Cardiac septum (tissue), 1 donor: Measurements from ENCODE around the gene HOXA6. TPM values are rescaled to one million over a fixed set of nuclear protein-coding genes. Genes with fewer than 3 reads are reported as not detected.

Source experiments
- DNase-seq: peaks from one replicate; pipeline ENCODE4 v3.0.0-alpha.2; 2020; ENCODE audit warnings: low spot score
- intact Hi-C: fragments of 100-400 bp; cut with DNase I; formaldehyde crosslinking; loops from one replicate; pipeline ENCODE4 v1.14.0; 2022
- total RNA-seq: library from RNA; stranded (reverse); fragmentation: NEBNext Ultra II Directional; extraction: Animal tissue kit (Norgen Biotek cat#: 25700); gene quantifications from one replicate; pipeline ENCODE4 v1.2.1, GENCODE V29; 2021
- donor health status: DM: no; HTN: no; CAD: no.

The HOXA6 gene
- total RNA-seq, 1 donor from 2014 or later, result not detected

DNA sequence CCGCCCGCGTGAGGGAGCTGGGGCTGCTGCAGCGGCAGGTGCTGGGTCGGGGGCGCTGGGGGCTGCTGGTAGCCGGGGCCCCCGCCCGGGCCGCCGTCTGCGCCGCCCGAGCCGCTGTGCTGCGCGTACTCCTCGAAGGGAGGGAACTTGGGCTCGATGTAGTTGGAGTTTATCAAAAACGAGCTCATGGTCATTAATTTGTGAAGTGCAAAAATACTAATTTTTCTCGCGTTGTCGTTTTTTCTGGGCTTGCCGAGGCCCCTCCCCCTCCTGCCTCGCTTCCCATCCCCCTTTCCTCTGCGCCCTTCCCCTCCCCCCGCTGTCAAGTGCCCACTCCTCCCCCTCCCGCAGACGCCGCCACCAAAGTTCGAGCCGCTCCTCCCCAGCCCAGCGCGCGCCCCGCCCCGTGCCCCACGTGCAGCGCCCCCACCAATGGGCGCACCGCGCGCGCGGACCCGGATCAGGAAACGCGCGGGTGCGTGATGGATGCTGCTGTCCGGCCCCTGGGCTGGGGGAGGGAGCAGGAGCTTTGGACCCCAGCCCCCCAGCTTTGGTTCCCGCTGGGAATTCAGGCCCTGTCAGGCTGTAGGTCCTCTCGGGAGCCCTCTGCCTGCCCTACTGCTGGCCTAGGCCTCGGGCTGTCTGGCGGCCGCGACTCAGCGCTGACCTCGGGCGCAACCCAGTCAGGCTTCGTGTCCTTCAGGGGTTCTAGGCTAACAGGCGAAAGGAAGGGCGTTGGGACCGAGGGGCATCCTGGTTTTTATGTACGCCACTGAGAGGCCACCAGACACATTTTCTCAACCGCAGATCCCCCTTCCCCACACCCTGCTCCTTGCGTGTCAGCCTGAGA, 16.8 kb downstream of the HOXA6 start, which contains the start of gene HOXA4:
Gene HOXA4, minus strand, starts transcription at position 218 of the 850 bp plus-strand sequence. Its CDS starts 24 bp downstream, at position 194.
- intact Hi-C loops, result loop anchor here (5.0 kb wide), 1 partner anchor 268 kb away; the partner anchor contains the start of gene SKAP2
- DNase-seq, result peak; percentile 90

- peak; percentile 66 for DNase-seq
- intact Hi-C loops, result loop anchor here (5.0 kb wide), 1 partner anchor 268 kb away; the partner anchor contains the start of gene SKAP2
These were observed 17.6 kb downstream of the HOXA6 start for GRCh38 chr7:27129729-27130539.

GRCh38 chr7:27128776-27129728, 18.5 kb downstream of the HOXA6 start:
- intact Hi-C loops, result no loop called here
- peak; percentile 69 for DNase-seq

DNA sequence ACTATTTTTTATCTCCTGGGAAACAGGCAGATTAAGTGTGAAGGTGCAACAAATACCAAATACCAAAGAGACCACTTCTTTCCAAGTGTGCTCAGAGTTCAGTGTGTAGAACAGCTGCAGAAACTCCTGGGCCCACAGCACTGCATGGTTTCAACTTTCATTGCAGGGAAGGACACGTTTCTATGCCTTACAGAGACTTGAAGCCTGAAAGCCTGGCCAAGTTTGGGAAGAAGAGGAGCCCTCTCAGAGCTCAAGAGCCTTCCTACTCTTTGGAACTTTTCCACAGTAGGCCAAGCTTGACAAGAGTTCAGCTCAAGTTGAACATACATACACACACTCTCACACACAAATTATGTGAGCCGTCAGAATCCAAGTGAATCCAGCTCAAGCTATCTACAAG, 19.5 kb downstream of the HOXA6 start:
- intact Hi-C loops, result no loop called here
- DNase-seq, result no peak

DNA sequence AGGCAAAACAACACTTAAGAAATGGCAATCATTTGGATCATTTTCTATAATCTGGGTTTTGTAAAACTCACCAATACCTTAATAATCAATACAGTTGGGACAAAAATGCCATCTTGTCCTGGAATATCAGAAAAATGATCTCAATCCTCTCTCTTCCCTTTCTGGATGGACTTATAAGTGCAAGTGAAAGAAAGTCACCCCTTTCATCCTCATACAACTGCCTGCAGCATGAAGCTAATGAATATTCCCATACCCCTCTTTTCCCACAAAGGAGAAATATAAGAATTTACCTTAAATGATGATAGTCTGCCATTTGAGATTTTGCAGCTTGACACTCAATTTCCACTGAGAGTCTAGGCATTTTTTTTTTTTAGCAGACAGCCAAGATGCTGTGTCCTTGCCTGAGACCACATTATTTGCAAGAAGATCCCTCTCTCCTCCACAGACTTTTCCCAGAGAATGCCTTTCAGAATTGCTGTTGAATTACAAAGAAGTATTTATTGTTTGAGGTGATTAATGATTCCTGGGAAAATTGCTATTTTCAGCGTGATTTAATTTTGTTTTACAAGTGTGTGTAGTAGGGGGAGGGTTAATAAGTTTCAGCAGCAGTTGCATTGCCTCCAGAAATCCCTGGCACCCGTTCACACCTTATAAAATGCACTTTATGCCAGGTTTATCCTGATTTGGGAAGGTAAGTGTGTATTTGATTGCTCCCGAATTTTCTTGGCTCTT, 20.8 kb downstream of the HOXA6 start:
- no peak for DNase-seq
- intact Hi-C loops, result no loop called here

- intact Hi-C loops, result no loop called here
- DNase-seq, result no peak
These were observed 21.6 kb downstream of the HOXA6 start for GRCh38 chr7:27125986-27126394.

DNA sequence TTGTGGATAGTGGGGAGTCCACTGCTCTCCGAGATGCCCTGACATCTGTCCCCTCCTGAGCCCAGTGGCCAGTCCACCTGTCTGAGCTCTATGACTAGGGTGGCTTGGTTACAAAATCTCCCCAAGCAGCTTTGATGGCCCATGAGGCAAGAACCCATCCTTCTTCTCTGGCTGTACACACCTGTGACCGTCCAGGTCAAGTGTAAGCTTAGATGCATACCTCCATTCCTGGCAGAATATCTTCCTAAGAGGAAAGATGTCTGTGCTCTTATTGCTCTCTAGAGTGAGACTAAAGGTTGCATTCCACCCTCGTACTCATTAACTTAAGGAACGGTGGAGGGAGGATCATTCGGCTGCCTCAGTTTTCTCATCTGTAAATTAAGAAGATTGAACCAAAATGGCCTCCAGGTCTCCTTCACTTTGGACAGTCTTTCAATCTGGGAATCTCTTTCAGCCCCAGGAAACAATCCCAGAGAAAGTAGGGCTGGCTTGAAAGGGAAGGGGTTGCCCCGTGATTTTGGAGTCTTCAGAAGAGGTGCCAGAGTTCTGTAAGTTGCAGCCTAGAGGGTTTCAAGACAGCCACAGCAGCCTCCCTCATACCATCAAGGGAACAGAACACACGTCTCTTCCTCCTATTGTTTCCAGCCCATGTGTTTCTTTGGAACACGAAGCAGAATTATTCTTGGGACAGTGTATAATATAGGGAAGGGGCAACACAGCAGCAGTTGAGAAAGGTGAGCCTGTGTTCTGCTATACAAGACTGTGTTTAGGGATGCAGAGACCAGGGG, 22.5 kb downstream of the HOXA6 start:
- DNase-seq, result no peak
- intact Hi-C loops, result no loop called here

- intact Hi-C loops, result no loop called here
- DNase-seq, result peak; percentile 35
These were observed 23.3 kb downstream of the HOXA6 start for GRCh38 chr7:27124096-27124901.

DNA sequence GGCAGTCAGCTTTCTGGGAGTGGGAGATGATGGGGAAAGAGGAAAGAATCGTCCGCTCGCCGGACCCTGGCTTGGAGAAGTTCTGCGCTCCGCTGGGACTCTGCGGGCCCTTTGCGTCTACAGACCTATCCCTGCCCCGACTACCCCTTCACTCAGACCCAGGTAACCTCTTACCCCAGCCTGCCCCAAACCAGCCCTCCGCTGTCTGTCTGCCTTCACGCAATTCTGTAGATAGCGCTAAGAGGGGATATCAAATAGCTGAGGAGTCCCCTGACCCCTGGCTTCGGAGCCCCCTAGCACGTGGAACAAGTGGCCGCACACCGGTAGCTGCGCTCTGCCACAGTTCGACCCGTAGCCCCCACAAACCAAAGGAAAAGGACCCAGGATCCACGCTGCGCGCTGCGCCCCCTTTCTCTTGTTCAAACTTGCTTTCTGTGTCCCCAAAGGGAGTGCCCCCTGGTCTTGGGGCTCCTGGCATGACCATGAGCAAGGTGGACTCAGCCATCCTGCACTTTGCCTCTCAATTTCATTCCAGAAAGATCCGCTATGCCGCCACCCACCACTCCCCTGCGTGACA, 24.0 kb downstream of the HOXA6 start:
- DNase-seq, result peak; percentile 67
- intact Hi-C loops, result no loop called here

- intact Hi-C loops, result no loop called here
- DNase-seq, result no peak
These were observed 24.5 kb downstream of the HOXA6 start for GRCh38 chr7:27123007-27123476.

- intact Hi-C loops, result no loop called here
These were observed 25.3 kb downstream of the HOXA6 start for GRCh38 chr7:27122077-27122910.

GRCh38 chr7:27121684-27122076, 25.9 kb downstream of the HOXA6 start:
- intact Hi-C loops, result no loop called here
- no peak for DNase-seq

More at GRCh38 chr7:27122077-27122910, 25.3 kb downstream of the HOXA6 start:
- peak; percentile 75 for DNase-seq

GRCh38 chr7:27119412-27119911, 28.1 kb downstream of the HOXA6 start:
- no peak for DNase-seq
- intact Hi-C loops, result no loop called here

DNA sequence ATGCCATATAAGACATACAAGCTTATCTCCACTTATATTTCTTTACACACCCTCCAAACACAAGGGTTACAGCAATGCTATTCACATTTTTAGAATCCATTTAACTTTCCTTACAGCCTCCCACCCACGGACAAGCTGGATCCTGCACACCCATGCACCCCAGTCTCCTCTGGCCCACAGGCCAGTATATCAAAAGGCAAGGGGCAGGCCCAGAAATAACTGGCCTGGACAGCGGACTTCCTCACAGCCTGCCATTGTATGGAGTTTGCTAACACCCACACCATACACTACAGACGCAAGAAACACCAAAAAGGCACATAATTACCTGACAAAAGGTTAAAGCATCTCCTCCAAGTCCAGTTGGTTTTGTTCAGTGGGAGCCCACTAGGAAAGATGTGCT, 29.0 kb downstream of the HOXA6 start:
- DNase-seq, result peak; percentile 33
- intact Hi-C loops, result no loop called here

DNA sequence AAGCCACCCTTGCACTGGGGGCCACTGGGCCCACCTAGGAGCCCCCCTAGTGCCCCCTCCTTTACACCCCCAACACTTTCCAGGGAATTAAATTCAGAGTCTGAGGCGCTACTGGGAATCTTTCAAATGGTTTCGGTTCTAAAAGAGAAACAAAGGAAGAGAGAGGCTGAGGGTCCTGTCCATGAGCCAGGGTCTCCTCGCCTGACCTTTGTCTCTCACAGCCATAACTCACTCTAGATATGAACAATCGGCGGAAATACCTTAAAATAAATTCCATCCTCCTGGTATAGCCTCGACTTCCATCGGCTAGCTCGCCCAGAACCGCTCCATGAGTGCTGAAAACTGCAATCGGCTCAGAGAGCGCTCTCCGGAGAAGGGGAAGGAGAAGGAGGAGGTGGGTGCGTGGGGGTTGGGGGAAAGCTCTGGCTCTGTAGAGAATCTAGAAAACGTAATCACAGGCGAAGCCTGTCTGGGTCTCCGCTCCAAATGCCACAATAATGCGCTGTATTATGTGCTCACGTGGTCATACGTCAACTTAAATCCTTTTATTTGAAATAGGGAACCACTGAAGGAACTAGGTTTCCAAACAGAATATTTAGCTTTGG, 29.6 kb downstream of the HOXA6 start:
- peak; percentile 66 for DNase-seq
- intact Hi-C loops, result no loop called here
